ENCODE data around the gene LRRC1. TPM values are rescaled to one million over a fixed set of nuclear protein-coding genes. Genes with fewer than 3 reads are reported as not detected.
A peak's percentile ranks its signal among the peaks of the same experiment; 100 is the strongest.

Gene LRRC1
- total and polyA plus RNA-seq, 2 of the 13 experiments (the other 11 are each of a cell fraction or from before 2014, with no cell fraction given), result 15.6 to 27.7 TPM

- TF ChIP-seq ZNF260 (CRISPR knock-in tag; IDR thresholded peaks at IDR 0.05; ENCODE audit: borderline replicate concordance, low read depth), result no peak
- no peak for TF ChIP-seq FOXM1 (CRISPR knock-in tag; IDR thresholded peaks at IDR 0.05)
- no peak for TF ChIP-seq ZNF747 (CRISPR knock-in tag; IDR thresholded peaks at IDR 0.05; ENCODE audit: borderline replicate concordance)
Measured at GRCh38 chr6:53796451-53796780, 1.6 kb downstream of the LRRC1 start (continued).

GRCh38 chr6:53796791-53797190 is 2.0 kb downstream of the LRRC1 start:
- ChIA-PET CTCF (ENCODE audit: low intra/inter-chr PET ratio, low total read pairs) (no interaction called here), POLR2A (interaction anchor here (1.4 to 2.5 kb wide), 3 partner anchors 14 to 181 kb away, joined by 3 to 26 read pairs (median 13); no protein-coding TSS in a partner anchor)
- H3K27me3 ChIP-seq (ENCODE audit: control insufficient read depth in 1 of 2, insufficient read depth in 2 of 2, low read length in 2 of 2), result no peaks in the 10 kb centered on the region; a peak in 1 of 5 replicates
- no peak overlapping the region for H2AFZ ChIP-seq (ENCODE audit: low read length)
- H4K20me1 ChIP-seq (ENCODE audit: insufficient read depth, low read length), result no peaks in the 10 kb centered on the region
- H3K79me2 ChIP-seq (ENCODE audit: insufficient read depth, low read length), result peaks cover 59% of the 10 kb centered on the region
- WGBS (ENCODE audit: low lambda C conversion rate), result 60% methylated on average over 5 of the region's 5 CpGs
- H3K36me3 ChIP-seq (replicated peaks in 1 of 2; ENCODE audit: control insufficient read depth in 1 of 2, insufficient read depth in 2 of 2, low read length in 2 of 2), result no peaks in the 10 kb centered on the region; a peak in 1 of 5 replicates
- H3K4me1 ChIP-seq (ENCODE audit: insufficient read depth, low read length), result peaks cover 50% of the 10 kb centered on the region
- peak overlapping the region; percentile 83 for H3K9ac ChIP-seq (ENCODE audit: insufficient read depth, low read depth, low read length)
- H3K27ac ChIP-seq (ENCODE audit: extremely low read length, insufficient read depth, low read length), result peak overlapping the region; percentile 81
- in situ Hi-C loops (cut with HindIII; ENCODE audit: extremely low pct_ligation_motif_present, low pct_unique_long_range_greater_than_20kb), result no loop called here
- peak overlapping the region; percentile 91 for H3K4me2 ChIP-seq (ENCODE audit: low read depth, low read length)
- TF ChIP-seq ZNF557 (CRISPR knock-in tag; IDR thresholded peaks at IDR 0.05) (no peak), ZNF275 (CRISPR knock-in tag; IDR thresholded peaks at IDR 0.05; ENCODE audit: borderline replicate concordance) (no peak), ZNF10 (CRISPR knock-in tag; IDR thresholded peaks at IDR 0.05; ENCODE audit: borderline replicate concordance, low read depth) (no peak), ZNF207 (IDR thresholded peaks at IDR 0.05; ENCODE audit: borderline replicate concordance) (no peak), NBN (conservative IDR thresholded peaks at IDR 0.05) (no peak), EP300 (IDR thresholded peaks at IDR 0.05; ENCODE audit: low read depth in 2 of 2, low read length in 2 of 2) (no peak), EP300 (CRISPR knock-in tag; IDR thresholded peaks at IDR 0.05; ENCODE audit: borderline replicate concordance) (no peak), TIGD3 (CRISPR knock-in tag; IDR thresholded peaks at IDR 0.05; ENCODE audit: borderline replicate concordance) (no peak), NFE2L2 (IDR thresholded peaks at IDR 0.05; ENCODE audit: low read length) (no peak), ZSCAN5A (CRISPR knock-in tag; IDR thresholded peaks at IDR 0.05; ENCODE audit: borderline replicate concordance) (no peak)
- no peaks in the 10 kb centered on the region for H3K9me3 ChIP-seq (ENCODE audit: low read length)
- no TSS peak for BruUV-seq (replicated peaks)
- FAIRE-seq, result no peak
- peak overlapping the region; percentile 92 to 98 (median 96) for H3K4me3 ChIP-seq (replicated peaks in 1 of 3; ENCODE audit: insufficient read depth in 1 of 3, low read depth in 2 of 3, low read length in 3 of 3)
- no peak for DNase-seq (ENCODE audit: low spot score)
- intact Hi-C loops (cut with micrococcal nuclease; ENCODE audit: unreplicated experiment), result loop anchor here (2.0 to 10.0 kb wide), 3 partner anchors 14 to 179 kb away; no protein-coding TSS in a partner anchor
- no peak for ATAC-seq

Measured in HepG2 (cell line).